Bone marrow (tissue), 2 donors: ENCODE data around the gene FBXO48.
"Not testable (repeated sequence)": the region's sequence is repeated elsewhere in the genome, so short reads cannot be mapped to it uniquely, and the experiment has no call there.

Source experiments
- DNase-seq, 2 donors: peaks; one replicate each; lab custom pipeline; 2025; lab: John Stamatoyannopoulos, UW

FBXO48 gene

DNA sequence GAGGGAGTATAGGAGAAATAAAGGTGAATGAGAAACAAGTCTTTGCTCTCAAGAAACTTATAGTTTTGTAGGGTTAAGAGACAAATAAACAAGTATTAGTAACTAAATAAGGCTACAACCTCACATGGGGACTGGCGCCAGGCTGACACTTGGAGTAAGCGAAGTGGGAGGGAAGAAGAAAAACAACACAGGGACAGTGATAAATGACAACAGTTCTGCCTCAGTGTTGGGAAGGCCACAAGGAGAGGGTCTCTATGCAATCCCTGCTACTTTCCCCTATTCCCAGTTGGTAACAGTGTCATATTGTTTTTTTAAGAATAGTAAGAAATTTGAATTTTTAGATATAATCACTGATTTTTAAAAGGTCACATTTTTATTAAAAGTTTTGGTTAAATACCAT lies 4.3 kb upstream of the FBXO48 start:
- no peak for DNase-seq

DNA sequence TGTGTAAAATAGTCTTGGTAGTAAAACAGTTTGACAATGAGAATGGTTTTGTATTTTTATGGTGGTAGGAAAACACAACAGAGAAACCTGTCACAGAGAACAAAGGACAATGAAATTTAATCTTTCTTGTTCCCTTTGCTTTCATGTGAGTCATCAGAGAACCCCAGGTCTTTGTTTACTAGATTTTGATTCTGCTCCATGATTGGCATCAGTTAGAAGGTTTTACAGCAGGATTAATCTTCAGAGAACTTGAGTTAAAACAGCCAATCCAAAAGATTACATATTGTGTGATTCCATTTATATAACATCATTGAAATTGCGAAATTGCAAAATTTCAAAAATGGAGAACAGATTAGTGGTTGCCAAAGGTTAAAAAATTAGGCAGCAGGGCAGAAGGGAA lies 2.8 kb upstream of the FBXO48 start:
- no peak for DNase-seq

DNA sequence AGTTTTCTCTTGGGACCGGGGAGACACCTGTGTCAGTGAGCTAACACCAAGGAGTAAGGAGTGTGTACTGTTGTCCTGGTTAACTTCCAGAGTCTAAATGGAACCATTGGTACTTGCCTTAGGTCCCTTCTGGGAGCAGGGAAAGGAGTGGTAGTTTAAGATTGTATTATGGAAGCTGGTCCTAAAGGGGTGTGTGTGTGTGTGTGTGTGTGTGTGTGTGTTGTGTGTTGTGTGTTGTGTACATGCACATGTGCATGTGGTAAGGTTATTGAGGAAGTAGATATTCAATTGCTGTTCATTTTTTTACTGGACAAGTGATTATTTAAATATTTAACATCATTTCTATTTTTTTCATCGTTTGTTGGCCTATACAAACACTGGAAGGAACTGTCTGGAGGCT lies 1.7 kb upstream of the FBXO48 start:
- DNase-seq: no peak

DNA sequence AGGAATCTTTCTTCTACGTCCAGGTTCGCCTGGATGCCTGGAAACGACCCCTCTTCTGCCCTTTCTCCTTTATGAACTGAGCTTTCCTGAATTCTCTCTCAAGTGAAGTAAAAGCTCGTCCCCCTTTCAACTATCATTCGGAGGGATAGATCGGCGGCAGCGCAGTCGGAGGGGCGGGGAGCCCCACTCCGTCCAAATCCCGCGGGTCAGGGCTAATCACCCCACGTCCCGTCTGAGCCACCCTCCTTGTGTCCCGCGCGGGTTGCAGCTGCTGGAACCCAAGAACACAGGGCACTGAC lies 367 bp downstream of the FBXO48 start:
- no peak for DNase-seq

DNA sequence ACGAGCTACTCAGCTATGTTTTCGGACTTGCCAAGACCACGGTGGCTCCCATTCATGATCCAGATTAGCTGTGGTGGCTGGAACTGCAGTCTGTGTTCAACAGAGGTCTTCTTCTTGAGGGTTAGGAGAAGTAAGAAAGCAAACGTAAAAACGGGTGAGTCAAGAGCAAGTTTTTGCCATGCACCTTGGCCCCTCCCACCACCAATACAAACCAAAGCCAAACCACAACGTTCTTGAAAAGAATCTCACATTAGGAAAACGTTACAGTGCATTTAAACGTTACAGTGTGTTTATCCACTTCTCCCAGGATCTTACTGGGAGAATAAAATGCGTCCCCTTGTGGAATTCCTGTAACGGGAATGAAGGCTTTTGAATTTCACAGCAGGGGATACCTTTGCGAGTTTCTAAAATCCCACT lies 725 bp downstream of the FBXO48 start:
- peak; percentile 13 to 77 for DNase-seq

DNA sequence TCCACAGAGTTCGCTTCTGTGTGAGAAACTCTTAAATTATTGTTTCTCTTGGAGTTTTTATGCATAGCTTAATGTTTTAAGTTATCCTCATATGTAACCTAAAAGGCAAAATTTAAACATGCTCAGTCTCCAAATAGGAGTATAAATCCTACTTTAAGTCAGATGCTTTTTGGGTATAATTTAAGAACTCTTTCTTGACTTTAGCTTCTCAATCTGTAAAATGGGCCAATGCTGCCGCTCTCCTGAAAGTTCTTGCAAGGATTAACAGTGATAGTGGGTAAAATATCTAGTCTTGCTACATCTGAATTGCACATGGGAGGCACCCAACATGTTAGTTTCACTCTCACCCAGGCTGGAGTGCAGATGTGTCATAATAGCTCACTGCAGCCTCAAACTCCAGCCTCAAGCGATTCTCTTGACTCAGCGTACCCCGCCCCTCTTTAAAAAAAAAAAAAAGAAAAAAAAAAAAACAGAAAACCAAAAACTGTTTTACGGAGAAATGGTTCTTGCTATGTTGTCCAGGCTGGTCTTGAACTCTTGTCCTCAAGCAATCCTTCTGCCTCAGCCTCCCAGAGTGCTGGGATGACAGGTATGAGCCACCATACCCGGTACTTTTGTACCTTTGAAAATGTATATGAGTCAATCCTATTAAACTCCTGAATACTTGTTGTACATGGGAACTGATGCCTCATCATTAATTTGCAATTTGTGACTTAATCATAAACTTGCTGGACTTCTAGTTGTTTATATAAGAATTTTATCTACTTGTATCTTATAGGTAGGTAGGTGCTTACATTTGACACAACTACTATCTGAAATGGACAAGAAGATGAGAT lies 1.8 kb downstream of the FBXO48 start:
- DNase-seq: peak in 1 of 2 donors; percentile 62

DNA sequence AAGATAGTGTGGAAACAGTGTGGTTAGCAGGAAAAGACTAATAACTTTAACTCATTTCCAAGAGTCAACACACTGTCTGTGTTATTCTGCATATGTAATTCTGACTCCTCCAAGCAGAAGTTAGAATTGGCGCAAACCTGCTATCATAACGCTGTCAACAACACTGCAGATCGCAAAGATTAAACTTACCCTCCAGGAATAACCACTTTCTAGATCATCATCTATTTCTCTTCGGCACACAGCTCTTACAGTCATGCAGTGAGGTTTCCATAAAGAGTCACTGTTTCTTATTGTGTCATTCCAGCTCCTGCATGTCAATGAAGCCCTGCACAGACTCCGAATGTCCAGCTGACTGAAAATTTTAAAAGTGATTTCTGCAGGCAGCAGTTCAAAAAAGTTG lies 2.4 kb downstream of the FBXO48 start:
- peak in 1 of 2 donors; percentile 10 for DNase-seq

DNA sequence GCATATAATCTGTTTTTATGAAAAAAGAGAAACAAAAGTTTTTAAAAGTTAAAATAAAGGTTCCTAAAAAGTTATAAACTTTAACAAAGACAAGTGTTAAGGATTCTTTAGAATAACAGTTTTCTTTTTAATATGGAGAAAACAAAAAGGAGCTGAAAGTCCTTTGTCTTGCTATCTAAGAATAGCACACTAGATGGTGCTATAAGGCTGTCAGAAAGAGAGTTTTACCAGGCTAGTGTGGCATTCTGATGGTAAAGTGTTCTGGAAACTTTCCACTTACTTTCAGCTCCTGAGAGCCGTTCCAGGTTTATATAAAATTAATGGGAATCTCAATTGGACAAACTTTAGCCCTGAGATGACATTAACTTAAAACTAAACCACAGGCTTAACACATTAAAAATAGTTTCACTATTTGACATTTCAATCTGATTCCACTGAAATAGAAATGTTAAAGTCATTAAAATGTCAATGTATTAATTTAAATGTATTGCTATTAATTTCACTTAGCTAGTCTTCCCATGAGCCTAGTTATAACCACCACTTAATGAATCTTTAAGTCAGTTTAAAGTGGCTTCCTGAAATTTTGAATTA lies 3.7 kb downstream of the FBXO48 start:
- DNase-seq: peak in 1 of 2 donors; percentile 54

DNA sequence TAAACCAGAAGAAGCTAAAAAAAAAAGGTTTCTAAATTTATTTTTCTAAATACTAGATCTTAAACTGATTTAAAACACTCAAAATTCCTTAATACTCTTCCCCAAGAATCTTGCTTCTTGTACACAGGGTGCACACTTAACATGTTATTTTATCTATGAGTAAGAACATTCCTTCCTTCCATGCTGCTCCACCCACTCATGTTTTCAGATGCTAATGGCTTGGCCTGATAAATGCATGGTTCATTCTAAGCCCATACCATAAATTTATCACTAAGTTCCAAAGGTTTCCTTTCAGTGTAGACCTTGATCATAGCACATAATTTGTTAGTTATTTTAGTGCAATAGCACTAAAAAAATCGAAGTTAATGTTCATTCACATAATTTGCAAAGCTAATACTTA lies 8.1 kb downstream of the FBXO48 start:
- DNase-seq: no peak

DNA sequence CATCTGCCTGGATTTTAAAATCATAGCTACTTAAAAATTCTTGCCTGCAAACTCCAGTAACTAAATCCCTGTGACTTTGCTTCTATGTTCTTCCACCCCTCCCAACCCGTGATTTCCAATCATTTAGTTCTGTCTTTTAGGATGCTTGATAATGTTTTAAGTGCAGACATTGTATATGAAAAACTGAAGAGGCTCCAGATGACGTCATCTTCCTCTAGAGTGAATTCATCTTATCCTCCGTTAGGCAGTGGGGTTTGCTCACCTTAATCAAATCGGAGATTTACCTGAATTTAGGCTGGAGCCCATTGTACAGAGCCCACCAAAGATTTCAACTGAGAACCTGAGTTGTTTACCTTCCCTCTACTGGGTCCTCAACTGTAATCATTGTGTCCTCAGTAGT lies 10.9 kb downstream of the FBXO48 start:
- no peak for DNase-seq

DNA sequence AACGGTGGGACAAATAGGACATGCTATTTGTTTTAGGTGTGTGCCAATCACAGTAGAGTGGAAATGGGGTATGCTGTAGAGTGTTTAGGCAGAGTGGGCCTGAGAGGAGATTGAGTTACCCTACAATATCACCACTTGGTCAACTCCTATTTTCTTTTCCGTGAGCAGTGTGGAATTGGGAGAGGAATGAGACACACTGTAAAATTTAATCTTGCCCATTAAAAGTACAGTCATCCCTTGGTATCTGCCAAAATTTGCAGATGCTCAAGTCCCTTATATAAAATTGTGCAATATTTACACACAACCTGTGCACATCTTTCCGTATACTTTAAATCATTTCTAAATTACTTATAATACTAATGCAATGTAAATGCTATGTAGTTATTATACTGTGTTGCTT lies 12.4 kb downstream of the FBXO48 start:
- DNase-seq: no peak

DNA sequence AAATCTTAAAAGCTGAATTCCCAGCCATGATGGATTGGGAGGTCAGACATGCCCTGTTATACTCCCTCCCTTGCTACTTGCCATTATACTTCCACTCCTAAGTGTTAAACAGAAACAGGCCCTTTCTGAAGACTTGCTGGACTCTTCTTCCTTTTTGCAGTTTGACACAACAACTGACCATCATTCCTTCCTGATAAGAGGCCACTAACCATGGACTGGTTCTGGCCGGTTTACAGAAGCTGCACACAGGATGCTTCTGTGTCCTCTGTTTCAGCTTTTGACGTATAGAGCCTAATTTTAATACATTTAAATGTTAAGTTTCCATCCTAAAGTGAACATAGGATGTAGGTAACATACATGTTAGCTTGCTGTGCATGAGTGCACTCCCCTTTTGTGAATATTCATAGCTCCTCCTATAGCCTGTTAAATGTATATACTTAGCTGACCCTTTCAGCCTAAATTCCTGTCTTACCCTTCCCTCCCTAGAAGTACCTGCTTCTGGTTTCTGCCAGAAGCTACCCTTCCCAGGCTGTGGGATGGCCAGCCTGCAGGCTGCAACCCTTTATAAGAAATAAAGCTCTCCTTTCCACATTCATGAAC lies 13.2 kb downstream of the FBXO48 start:
- DNase-seq: no peak

DNA sequence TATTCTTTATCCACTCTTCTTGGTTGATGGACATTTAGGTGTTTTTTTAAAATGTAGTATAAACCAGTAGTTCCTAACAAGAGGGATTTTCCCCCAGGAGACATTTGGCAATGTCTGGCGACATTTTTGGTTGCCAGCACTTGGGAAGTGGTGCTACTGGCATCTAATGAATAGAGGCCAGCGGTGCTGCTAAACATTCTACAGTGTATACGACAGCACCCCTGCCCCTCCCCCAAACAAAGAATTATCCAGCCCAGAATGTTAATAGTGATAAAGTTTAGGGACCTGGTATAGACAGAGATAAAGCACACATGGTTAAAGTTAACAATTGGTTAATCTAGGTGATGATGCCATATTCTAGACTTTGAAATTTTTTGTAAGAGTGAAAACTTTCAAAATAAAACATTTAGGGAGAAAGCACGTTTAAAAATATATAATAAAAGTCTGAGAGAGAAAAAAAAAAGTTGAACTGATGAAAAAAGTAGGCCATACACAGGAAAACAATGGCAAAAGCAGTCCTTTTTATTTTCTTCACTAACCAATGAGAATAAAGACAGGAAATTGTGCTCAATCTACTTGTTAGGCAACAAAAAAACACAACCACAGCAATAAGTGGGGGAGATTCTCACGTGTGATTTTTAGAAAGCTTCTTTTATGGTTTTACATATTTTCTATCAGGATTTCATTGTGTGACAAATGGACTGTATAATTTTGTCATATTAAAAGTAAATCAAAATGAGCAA lies 14.8 kb downstream of the FBXO48 start:
- DNase-seq: no peak

DNA sequence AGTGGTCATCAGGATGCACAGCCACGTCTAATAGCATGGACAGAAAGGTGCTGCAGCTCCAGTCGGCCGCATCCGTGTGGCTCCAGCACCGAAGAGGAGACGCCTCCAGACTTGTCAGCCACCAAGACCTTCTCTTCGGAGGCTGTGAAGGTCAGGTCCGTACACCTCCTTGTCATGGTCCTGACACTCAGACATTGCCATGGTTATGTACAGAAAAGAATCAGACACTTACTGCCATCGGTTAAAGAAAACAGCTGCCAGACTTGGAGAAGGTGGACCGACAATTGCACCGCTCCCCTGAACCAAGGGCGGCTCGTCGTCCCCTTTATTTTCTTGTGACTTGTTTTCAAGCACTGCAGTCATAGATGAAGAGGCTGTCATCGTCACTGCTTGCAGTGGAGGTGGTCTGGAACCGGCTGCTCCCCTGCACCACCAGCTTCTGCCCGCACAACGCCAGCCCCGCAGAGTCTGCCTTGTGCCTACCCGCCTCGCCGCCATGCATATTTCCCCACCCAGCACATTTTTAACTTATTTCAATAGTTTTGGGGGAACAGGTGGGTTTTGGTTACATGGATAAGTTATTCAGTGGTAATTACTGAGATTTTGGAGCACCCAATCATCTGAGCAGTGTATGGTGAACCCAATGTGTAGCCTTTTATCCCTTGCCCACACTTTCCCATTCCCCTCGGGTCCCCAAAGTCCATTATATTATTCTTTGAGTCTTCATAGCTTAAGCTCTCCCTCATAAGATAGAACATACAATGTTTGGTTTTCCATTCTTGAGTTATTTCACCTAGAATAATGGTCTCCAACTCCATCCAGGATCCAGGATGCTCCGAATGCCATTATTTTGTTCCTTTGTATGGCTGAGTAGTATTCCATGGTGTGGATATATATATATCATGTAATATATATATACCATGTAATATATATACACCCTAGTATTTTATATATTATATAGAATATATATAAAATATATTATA lies 18.1 kb downstream of the FBXO48 start:
- no peak for DNase-seq

DNA sequence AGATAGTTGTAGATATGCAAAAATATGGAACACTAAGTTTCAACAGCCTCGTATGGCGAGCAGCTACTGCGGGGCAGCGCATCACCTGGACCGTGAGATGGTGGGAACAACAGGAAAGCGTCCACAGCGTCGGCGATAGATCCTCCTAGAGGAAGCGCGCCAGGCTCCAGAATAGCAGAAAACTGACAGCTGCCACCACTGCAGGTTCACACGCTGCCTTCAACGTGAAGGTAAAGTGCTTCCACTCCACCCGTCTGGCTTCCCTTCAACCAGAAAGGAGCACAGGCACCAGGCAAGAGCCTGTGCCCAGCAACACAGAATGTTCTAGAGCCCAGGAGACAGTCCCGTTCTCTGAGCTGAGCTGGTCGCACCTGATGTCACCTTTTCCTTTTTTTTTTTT lies 20.0 kb downstream of the FBXO48 start:
- DNase-seq: no peak

DNA sequence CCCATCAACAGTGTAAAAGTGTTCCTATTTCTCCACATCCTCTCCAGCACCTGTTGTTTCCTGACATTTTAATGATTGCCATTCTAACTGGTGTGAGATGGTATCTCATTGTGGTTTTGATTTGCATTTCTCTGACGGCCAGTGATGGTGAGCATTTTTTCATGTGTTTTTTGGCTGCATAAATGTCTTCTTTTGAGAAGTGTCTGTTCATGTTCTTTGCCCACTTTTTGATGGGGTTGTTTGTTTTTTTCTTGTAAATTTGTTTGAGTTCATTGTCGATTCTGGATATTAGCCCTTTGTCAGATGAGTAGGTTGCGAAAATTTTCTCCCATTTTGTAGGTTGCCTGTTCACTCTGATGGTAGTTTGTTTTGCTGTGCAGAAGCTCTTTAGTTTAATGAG lies 20.7 kb downstream of the FBXO48 start:
- not testable (repeated sequence) for DNase-seq

DNA sequence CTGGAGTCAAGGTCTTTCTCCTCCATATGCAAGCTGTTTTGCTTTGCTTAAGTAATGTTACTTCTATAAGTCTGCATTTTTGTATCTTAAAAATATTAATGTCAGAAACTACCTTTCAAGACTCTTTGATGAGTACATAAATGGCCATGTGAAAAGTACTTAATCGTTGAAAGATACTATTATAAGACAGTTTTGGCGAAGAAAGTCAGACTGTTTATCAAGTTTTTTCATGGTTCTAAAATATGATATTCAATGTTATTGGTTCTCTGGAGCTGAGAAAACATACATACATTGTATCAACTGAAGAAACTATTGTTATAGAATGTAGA lies 25.1 kb downstream of the FBXO48 start:
- DNase-seq: no peak

DNA sequence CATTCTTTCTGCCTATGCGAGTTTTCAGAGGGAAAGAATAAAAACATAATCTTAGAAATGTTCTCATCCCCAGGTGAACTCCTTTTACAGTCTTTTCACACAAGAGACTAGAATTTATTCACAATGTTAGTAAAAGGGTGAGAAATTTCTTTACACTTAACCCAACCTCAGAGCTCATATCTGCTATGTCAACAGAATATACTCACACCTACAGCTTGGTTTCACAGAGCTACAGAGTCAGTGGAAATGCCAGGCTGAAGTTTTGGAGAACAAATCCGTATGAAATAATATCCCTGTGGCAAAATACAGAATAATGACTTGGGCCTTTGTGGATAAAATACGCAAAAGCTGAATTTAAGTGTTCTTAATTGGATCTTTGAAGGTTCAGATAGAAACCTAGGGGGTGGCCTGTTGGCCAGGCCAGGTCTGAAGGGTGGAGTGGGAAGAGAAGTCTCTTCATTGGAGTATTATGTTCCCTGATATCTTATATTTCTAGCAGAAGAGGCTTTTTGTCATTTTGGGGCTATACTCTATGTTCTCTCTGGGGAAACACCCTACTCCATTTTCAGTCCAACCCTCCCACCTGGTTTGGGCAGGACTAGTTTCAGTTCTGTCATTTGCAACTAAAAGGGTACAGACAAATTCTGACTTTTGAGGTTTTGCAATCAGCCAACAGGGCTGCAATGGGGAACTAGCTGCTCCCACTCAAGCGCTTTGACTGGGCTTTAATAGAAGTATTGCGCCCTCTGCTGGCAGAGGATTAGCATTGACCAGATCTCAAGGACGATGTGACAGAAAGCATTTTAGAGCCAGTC lies 25.7 kb downstream of the FBXO48 start:
- DNase-seq: peak; percentile 59 to 93

DNA sequence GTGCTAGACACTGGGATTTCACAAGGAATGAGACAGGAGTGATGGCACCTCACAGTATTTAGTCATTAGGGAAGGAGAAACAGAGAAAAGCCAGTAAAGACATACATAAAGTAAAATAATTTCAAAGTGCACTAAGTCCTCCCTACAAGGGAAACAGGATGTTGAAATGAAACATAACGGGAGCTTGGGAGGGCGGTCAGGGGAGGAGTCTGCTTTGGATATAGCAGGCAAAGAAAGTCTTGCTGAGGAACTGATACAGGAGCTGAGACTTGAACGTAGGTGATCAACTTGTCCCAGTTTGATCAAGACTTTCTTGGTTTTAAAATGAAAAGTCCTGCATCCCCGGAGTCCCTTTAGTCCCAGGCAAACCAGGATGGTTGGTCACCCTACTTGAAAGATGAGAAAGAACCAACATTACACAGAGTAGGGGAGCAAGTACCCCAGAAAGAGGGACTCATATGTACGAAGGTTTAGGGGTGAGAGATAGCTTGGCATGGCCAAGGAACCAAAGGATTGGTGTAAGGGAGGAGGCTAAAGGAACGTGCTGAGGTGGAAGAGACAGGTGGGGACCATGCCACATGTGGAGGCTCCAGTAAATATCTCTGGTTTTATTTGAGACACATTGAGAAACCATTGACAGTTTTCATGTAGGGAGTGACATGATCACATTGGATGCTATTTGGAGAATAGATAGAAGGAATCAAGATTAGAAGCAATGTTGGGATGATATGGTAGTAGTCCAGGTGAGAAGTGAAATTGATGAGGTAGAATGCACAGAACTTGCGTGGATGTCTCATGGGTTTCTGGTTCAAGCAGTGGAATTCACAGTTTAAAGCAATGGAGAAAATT lies 28.4 kb downstream of the FBXO48 start:
- DNase-seq: peak in 1 of 2 donors; percentile 28

DNA sequence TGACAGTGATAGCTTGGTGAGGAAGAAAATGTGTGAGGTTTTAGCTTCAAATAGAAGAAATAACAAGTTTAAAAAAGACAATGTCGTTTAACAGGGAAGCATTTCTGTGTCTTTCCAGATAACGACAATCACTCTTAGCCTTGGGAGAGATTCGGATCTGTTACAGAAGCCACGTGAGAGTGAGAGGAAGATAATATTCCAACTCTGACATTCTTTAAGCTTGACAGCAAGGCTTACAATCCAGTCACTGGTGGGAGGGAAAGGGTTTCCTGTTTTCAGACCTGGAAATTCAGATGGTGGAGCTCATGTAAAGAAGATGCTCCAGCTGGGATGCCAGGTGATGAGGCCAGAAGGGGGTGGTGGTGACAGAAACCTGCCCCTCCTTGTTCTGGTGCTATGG lies 30.8 kb downstream of the FBXO48 start:
- DNase-seq: no peak
